A549 treated with CORT108297 at 1 μM for 4 hours (cell line): ENCODE results near the gene HLA-DRB5. TPM values are rescaled to one million over a fixed set of nuclear protein-coding genes. Genes with fewer than 3 reads are reported as not detected.

Source experiments
- total RNA-seq: library from RNA; stranded (reverse); fragments of 200-300 nt; extraction: Qiagen RNA extraction; gene quantifications from 5 replicates; pipeline ENCODE4 v1.2.3, GENCODE V29; 2022

The HLA-DRB5 gene
- not detected in 5 replicates for total RNA-seq

DNA sequence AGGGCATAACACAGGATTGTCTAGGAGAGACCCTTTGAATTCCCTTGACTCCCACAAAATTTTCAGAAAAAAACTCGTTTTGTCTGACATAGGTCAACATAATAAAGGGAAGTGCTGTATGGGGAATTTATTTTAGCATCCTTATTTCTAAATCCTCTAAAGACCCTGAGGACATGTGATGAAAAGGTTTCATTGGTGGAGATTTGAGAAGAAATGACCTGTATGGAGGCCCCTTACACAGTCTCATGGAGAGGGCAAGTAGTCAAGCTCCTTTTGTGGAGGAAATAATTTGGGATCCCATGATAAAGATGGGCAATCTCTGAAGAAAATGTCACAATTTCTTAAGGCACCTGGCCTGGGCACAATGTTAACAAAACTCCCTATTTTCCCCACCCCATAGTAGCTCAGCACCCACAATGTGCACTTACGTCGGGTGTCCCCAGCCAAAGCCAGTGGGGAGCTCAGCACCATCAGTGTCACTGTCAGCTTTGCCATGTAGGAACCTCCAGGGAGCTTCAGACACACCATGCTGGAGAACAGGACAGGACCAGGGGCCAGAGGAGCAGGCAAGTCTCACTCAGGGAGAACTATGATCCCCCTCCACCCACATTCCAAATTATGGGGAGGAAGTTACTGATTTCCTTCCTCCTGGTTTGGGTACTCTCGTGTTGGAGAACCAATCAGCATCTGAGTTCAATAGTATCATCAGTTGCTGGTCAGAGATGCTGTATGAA lies at the start of gene HLA-DRB5:
Gene HLA-DRB5 (minus strand): TSS at position 591 of the 734 bp plus-strand sequence. CDS start 63 bp downstream, at position 528.

Other genes starting within 250 kb of the HLA-DRB5 start
- gene TSBP1, start 158.4 kb downstream of the HLA-DRB5 start, total RNA-seq: not detected in 5 replicates
- not detected in 5 replicates for gene BTNL2, start 123.1 kb downstream of the HLA-DRB5 start, total RNA-seq
- gene HLA-DRA, start 90.4 kb downstream of the HLA-DRB5 start, total RNA-seq: not detected in 5 replicates
- gene HLA-DRB1, start 59.6 kb upstream of the HLA-DRB5 start, total RNA-seq: not detected in 5 replicates
- not detected in 5 replicates for gene HLA-DQA1, start 107.1 kb upstream of the HLA-DRB5 start, total RNA-seq
- not detected in 5 replicates for gene HLA-DQB1, start 136.4 kb upstream of the HLA-DRB5 start, total RNA-seq
- not detected in 5 replicates for gene HLA-DQA2, start 211.1 kb upstream of the HLA-DRB5 start, total RNA-seq
- not detected in 5 replicates for gene HLA-DQB2, start 233.2 kb upstream of the HLA-DRB5 start, total RNA-seq